HG03521 (cell line): ENCODE data around the gene ASIP.
"Not testable (repeated sequence)": the region's sequence is repeated elsewhere in the genome, so short reads cannot be mapped to it uniquely, and the experiment has no call there.

Experiments
- ATAC-seq: cut with Tn5 transposase; IDR thresholded peaks from one replicate; pipeline ENCODE4 v1.9.1; 2021; ENCODE audit warnings: mild to moderate bottlenecking, moderate library complexity; ENCODE audit not compliant: unreplicated experiment

The ASIP gene

DNA sequence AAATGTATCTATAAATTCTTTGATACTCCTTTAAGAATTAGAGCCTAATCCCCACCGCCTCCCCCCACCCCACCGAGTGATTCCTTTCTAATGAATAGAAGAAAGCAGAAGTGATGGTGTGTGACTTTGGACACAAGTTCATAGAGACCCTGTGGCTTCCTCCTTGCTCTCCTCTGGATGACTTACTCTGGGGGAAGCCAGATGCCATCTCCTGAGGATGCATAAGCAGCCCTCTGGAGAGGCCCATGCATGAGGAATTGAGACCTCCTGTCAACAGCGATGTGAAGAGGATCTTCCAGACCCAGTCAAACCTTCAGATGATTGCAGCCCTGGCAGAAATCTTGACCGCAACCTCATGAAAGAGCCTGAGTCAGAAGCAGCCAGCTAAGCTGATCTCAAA, 40.8 kb downstream of the ASIP start:
- ATAC-seq, result no peak

DNA sequence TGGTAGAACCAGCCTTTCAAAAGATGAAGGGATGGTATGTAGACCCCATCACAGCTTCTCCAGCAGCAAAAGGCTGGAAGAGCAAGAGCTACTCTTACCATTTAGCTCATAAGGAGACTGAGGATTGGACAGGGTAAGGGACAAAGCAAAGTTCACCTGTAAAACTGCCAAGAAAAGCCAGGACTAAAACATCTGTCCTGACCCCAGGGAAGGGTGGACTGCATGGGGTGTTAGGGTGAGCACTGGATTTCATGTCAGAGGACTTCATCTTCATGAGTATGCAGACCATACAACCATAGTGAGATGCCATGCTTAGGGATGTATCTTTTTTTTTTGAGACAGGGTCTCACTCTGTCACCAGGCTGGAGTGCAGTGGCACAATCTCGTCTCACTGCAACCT, 42.6 kb downstream of the ASIP start:
- no peak for ATAC-seq

DNA sequence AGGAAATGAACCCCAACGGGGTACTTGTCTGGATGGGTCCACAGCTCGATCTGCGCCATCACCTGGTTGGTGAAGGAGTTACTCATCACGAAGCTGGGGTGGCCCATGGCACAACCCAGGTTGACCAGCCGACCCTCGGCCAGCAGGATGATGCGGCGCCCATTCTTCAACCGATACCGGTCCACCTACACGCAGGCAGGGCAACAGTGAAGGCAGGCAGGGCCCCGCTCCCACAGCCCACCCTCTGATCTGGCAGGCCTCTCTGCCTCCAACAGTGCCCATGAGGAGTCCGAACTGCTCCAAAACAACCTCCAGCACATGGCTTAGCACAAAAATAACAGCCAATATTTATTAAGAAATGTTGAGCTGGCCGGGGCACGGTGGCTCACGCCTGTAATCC, 44.2 kb downstream of the ASIP start:
- no peak for ATAC-seq

DNA sequence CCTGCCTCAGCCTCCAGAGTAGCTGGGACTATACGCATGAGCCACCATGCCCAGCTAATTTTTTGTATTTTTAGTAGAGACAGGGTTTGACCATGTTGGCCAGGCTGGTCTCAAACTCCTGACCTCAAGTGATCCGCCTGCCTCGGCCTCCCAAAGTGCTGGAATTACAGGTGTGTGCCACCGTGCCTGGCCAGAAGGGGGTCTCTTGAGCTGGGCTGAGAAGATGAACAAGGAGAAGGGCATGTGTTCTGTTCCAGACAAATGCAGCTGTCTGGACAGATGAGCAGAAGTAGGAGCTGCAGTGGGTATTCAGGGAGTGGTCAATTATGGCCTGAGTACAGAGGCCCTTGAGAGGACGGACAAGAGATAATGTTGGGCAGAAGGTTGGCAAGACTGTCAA, 46.3 kb downstream of the ASIP start:
- ATAC-seq, result not testable (repeated sequence)

DNA sequence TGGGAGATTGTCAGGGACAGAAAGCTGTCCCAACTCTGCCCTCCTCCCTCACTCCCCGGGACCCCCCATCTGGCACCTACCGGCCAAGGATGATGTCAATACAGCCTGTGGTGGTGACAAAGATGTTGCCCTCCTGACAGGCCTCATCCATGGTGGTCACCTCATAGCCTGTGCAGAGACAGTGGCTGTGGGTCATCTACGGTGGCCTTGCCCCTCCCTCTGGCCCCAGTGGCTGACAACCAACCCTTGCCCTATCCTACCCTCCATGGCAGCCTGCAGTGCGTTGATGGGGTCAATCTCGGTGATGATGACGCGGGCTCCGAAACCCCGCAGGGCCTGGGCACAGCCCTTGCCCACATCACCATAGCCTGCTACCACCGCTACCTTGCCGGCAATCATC, 49.2 kb downstream of the ASIP start:
- ATAC-seq, result no peak

DNA sequence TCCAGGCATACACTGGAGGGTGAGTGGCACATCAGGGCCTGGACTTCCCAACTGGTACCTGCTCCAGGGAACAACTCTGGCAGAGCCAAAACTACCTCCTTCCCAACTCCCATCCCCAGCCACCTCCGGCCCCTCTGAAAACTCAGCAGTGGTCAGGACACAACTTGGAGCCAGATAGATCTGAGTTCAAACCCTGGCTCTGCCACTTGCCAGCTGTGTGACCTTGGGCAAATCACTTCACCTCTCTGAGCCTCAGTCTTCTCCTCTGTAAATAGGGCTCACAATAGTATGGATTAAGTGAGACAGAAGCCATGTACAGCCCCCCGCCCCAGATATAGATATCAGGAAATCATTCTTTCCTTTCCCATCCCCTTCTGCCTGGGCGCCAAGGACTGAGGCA, 51.3 kb downstream of the ASIP start:
- no peak for ATAC-seq

DNA sequence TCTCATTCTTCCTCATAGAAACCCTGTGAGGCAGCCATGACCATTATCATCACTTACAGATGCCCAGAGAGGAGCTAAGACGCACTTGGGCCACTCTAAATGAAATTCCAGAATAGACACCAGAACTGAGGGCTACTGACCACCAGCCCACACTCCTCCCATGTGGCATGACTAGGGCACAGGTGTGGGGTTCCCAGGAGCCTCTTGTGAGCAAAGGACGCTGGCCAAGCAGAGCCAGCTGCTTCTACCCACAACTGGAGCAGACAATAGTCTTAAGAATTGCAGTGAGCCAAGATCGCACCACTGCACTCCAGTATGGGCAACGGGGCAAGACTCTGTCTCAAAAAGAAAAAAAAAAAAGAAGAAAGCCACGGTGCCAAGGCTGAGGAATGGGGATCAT, 51.9 kb downstream of the ASIP start:
- no peak for ATAC-seq

DNA sequence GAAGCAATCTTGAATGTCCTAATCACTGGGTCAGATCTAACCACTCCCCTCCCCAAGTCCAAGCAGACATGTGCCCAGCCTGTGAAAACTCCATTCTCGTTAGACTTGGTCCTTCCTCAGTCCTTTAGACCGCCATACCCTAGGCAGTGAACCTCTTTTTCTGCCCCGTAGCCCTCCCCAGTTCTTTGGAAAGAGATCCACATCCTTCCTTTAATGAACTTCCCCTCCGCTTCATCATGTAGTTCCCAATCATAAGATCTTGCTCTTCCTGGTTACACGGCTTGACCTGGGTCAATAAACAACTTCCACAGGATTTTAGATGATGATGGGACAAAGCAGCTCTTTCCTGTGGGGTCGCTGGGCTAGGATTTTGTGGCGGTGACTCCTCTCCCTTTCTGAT, 52.4 kb downstream of the ASIP start:
- ATAC-seq, result no peak

DNA sequence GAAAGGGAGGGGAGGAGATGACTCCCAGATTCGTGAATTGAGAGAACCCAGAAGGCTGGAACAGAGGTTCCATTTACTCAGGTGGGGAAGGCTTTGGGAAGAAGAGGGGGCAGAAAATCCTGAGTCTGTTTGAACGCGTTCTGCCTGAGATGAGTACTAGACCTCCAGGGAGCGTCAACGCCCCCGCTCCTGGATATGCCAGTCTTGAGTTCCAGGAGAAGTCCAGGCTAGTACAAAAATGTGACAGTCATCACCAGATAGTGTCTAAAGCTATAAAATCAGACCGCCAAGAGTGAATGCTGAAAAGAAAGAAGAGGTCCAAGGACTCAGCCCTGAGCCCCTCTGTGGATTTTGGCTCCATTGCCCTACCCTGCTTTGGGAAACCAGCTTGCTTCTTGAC, 53.3 kb downstream of the ASIP start:
- no peak for ATAC-seq

DNA sequence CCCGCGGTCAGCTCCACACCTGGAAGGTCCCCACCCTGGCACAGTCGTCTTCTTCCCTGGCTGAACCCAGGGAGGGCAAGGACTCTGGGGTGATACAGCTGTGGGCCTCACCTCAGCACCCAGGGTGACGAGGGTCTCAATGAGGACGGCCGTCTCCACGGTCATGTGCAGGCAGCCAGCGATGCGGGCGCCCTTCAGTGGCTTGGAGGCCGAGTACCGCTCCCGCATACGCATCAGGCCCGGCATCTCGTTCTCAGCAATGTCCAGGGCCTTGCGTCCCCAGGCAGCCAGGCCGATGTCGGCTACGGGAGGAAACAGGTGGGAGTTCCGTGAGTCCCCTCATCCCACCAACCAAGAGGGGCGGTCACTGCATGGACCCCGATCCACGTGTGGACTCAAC, 54.1 kb downstream of the ASIP start:
- ATAC-seq, result no peak

DNA sequence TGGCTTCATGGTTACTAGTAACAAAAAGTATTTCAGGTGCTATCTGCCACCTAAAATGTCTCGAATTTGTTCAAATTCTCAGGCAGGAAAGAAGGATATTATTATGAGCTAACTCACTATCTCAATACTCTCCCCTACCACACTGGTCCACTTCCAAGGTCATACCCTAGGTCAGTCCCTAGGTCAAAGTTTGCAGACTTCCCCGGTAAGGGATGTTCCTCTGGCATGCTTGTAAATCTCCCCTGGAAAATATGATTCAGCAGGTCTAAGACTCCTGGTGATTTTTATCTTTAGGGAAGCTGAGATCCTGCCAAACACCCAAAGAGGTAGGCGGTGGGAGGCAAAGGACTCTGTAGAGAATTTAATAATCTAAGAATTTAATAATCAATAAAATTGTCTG, 55.2 kb downstream of the ASIP start:
- ATAC-seq, result no peak

DNA sequence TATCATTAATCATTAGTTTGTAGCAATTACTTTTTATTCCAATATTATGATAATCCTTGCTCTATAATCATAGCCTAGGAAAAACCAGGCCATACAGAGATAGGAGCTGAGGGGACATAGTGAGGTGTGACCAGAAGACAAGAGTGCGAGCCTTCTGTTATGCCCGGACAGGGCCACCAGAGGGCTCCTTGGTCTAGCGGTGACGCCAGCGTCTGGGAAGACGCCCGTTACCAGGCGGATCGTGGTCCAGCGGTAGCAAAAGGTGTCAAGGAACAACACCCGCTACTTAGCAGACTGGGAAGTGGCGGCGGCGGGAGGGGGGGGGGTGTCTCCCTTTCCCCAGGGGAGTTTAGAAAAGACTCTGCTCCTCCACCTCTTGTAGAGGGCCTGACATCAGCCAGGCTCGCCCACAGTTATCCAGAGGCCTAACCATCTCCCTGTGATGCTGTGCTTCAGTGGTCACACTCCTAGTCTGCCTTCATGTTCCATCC, 57.1 kb downstream of the ASIP start:
- not testable (repeated sequence) for ATAC-seq

DNA sequence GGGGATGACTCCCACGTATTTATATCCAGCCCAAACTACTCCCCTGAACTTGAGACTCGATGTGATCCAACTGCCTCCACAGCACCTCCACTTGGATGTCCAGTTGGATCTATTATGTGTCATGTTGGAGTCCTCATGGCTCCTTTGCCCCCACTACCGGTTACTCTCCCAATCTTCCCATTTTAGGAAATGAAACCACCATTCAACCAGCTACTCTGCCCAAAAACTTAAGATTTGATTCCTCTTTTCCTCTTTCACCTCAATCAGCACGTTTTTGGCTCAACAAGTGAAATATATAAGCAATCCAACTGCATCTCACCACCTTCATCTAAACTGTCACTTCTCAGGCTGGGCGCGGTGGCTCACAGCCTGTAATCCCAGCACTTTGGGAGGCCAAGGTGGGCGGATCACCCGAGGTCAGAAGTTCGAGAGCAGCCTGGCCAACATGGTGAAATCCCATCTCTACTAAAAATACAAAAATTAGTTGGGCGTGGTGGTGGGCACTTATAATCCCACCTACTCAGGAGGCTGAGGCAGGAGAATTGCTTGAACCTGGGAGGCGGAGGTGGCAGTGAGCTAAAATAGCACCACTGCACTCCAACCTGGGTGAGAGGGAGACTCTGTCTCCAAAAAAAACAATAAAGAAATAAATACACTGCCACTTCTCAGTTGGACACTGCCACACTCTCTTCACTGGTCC, 58.5 kb downstream of the ASIP start:
- no peak for ATAC-seq

DNA sequence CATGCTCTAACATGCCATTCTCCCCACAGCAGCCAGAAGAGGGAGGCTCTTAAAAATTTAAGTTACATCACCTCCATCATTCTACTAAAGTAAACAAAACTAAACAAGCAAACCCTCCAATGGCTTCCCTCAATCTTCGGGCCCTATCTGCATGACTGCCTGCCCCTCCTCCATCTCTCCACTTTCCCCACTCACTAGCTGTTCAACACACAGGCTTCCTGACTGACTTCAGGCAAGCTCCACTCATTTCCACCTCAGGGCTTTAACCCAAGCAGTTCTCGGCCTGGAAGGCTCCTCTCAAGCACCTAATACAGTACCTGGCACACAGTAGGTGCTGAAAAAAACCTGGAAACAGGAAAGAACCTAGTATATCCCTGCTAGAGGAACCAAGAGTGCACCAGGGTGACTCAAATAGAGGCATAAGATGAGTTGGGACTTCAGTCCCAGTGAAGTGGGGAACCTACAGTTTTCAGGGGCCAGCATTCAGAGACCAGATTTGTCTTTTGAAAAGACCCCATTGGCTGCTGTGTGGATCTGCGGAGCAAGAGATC, 59.1 kb downstream of the ASIP start:
- no peak for ATAC-seq

DNA sequence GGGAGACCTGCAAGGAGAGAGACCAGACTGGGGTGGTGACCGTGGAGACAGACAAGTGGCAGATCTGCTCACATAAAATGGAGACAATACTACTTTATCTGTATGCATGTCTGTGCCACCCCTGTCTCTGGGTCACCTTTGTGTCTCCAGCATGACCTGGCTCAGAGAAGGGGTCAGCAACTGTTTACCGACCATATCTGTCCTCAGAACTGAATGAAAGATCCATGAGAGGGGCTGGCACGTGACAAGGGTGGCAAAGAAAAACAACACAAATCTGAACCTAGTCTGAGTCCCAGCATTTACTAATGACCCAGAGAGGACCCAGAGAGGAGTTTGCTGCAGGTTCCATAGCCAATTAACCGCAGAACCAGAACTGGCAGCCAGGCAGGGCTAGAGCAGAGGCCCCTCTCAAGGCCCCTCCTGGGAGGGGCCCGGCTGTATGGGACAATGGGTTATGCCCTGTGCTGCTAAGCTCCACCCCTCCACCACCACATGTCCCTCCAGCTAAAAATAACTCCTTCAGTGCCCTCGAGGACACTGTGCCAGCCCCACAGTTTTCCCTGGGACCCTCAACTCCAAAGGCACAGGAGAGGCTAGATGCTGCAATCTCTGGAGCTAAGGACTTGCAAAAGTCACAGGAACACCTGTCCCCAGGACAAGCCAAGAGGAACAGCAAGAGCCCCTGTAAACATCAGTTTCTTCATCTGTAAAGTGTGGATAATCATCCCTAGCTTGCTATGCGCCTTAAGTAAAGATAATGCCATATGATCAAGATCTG, 59.8 kb downstream of the ASIP start:
- ATAC-seq, result no peak

DNA sequence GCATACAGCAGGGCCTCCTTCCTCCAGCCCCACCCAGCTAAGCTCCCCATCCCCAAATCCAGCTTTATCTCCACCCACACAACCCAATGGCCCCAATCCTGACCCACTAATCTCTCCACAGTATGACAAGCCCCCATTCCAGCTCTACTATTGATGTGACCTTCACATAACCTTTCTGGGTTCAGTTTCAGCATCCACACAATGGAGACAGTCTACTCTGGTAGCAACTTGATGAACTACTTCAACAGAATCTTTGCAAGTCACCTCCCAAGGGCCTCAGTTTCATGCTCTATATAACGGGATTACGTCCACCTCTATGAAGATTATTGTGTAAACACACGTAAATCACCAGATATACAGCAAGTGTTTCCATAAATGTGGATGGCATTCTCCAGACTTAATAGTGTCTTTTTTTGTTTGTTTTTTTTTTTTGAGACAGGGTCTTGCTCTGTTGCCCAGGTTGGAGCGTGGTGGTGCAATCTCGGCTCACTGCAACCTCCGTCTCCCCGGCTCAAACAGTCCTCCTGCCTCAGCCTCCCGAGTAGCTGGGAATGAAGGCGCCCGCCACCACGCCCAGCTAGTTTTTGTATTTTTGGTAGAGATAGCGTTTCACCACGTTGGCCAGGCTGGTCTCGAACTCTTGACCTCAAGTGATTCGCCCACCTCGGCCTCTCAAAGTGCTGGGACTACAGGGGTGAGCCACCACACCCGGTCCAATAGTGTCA, 60.5 kb downstream of the ASIP start:
- ATAC-seq, result no peak

DNA sequence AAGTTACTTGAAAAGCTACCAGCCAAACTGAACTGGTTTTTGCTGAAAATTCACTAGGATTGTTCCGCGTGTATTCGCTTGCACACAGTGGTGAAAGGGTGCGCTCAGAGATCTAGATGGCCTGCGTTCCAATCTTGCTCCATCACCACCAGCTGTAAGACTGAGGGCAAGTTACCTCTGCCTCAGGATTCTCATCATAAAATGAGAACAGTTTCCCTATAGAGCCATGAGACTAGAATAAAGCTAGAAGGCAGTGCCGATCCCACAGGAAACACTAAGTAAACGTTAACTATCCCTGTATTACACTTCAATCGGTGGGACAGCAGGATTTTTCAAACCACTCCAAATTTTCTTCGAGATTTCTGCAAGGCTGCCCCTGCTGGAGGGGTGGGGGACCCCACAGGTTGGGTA, 61.1 kb downstream of the ASIP start:
- ATAC-seq, result no peak

DNA sequence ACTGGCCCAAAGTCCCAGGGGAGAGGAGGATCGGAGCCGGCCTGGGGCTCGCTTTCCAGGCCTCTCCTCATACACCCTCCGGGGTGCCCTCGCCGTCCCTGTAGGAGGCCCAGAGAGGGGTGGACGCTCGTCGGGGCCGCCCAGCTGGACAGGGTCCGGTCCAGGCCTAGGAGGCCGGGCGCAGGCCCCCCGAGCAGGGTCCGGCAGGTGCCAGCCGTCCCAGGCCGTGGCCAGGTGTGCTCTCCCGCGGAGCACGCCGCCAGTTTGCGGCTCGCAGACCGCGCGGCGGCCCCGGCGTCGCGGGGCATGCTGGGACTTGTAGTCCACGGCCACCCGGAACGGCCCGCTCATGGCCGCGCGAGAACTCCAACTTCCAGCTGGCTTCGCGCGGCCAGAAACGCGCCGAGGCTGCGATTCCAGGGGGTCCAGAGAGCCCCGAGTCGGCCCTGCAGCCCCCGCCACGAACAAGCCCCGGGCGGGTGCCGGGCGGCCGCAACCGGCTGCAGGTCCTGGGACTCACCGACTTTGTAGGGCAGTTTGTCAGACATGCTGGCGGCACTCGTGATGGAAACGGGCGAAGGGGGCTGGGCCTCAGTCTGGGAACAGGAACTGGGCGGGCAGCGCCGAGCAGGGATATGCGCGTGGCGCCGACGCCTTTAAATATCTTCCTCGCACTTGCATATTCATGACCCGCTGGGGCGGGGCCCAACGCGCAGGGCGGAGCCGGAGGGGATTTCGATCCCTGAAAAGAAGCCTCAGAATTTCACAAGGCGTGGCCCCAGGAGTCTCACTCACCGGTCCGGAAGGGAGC, 61.7 kb downstream of the ASIP start, which contains the start of gene AHCY:
TSS of gene AHCY (minus strand) at position 633 of the 811 bp plus-strand sequence. CDS start at position 548, 85 bp downstream.
- ATAC-seq, result peak; percentile 82

DNA sequence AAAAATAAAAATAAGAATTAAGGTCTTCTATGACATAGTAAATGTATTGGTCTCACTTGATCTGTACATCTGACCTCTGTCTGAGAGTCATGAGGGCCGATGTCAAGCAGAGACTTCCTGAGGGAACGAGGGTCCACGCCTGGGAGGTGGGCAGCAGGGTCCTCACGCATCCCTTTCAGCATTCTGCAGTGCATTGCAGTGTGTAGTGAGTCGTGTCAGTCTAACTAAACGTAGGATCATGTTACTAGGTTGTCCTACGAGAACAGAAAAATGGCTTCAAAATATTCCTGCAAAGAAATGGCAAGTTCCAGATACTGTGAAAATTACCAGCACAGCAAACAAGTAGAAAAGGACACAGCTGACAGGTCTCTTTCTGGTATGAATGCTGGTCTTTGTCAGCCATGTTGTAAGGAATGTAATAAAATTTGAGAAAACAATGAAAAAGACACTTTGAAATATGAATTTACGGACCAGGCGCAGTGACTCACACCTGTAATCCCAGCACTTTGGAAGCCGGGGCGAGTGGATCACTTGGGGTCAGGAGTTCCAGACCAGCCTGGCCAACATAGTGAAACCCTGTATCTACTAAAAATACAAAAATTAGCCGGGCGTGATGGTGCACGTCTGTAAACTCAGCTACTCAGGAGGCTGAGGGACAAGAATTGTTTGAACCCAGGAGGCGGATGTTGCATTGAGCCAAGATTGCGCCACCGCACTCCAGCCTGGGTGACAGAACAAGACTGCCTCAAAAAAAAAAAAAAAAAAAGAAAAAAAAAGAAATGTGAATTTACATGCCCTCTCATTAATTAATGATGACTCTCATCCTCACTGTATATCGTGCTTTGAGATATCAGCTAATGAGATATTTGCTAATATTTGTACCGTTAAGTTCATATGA, 64.4 kb downstream of the ASIP start:
- ATAC-seq, result no peak
